PFSK-1 (cell line): ENCODE measurements around the gene FOXN3.

ENCODE experiments used
- FOXP2 ChIP-seq: optimal IDR thresholded peaks from 2 replicates; pipeline ENCODE3; 2011; ENCODE audit warnings: borderline replicate concordance, control low read depth, inconsistent platforms; ENCODE audit not compliant: insufficient read depth; ENCODE audit errors: extremely low read length, extremely low read depth
- POLR2AphosphoS5 ChIP-seq: IDR thresholded peaks from 2 replicates; pipeline ENCODE4 v1.6.1; 2012; ENCODE audit warnings: low read depth, mild to moderate bottlenecking, control low read depth, low read length, moderate library complexity
- REST ChIP-seq, 2 experiments: IDR thresholded peaks; 2 replicates each; pipeline versions ENCODE4 v1.6.1 to v1.8.0; 2011 to 2012; ENCODE audit warnings: low read depth in 2 of 2, low read length in 2 of 2, control low read depth in 1 of 2, inconsistent platforms in 1 of 2, mild to moderate bottlenecking in 1 of 2, moderate library complexity in 1 of 2; ENCODE audit not compliant: insufficient read depth in 1 of 2
- SIN3A ChIP-seq: IDR thresholded peaks from 2 replicates; pipeline ENCODE4 v1.6.1; 2012; ENCODE audit warnings: mild to moderate bottlenecking, low read length, moderate library complexity, borderline replicate concordance; ENCODE audit not compliant: insufficient read depth
- TAF1 ChIP-seq: IDR thresholded peaks from 2 replicates; pipeline ENCODE4 v1.6.1; 2012; ENCODE audit warnings: low read length, control low read depth, borderline replicate concordance; ENCODE audit not compliant: insufficient read depth

Gene FOXN3

GRCh38 chr14:89252887-89253532 is 164.0 kb downstream of the FOXN3 start:
- TF ChIP-seq FOXP2: no peak
- TF ChIP-seq TAF1: no peak
- TF ChIP-seq POLR2AphosphoS5: no peak
- no peak for TF ChIP-seq SIN3A
- no peak for TF ChIP-seq REST (IDR thresholded peaks at IDR 0.05; ENCODE audit: insufficient read depth in 1 of 2, low read depth in 2 of 2, low read length in 2 of 2)

- no peak for TF ChIP-seq REST (IDR thresholded peaks at IDR 0.05; ENCODE audit: insufficient read depth in 1 of 2, low read depth in 2 of 2, low read length in 2 of 2)
- no peak for TF ChIP-seq SIN3A
- no peak for TF ChIP-seq FOXP2
- no peak for TF ChIP-seq TAF1
- no peak for TF ChIP-seq POLR2AphosphoS5
These were observed 166.0 kb downstream of the FOXN3 start for GRCh38 chr14:89251061-89251460.

- TF ChIP-seq FOXP2 (no peak), REST (IDR thresholded peaks at IDR 0.05; ENCODE audit: insufficient read depth in 1 of 2, low read depth in 2 of 2, low read length in 2 of 2) (no peak), SIN3A (no peak), POLR2AphosphoS5 (no peak), TAF1 (no peak)
These were observed 166.9 kb downstream of the FOXN3 start for GRCh38 chr14:89249972-89250654.

- TF ChIP-seq TAF1 (no peak), REST (IDR thresholded peaks at IDR 0.05; ENCODE audit: insufficient read depth in 1 of 2, low read depth in 2 of 2, low read length in 2 of 2) (no peak), SIN3A (no peak), FOXP2 (no peak), POLR2AphosphoS5 (no peak)
These were observed 167.9 kb downstream of the FOXN3 start for GRCh38 chr14:89249065-89249695.
